GM12878 (cell line): Measurements from ENCODE around the gene FAM174A. TPM values are rescaled to one million over a fixed set of nuclear protein-coding genes. Genes with fewer than 3 reads are reported as not detected.

Experiments used
- ATAC-seq: fragments of 200-7000 bp; cut with Tn5 transposase; 3 replicates; pipeline ENCODE4 v1.9.1; 2020; ENCODE audit warnings: mild to moderate bottlenecking, moderate library complexity
- BruUV-seq: library from RNA; stranded (reverse); fragments of 400-500 nt; replicated peaks from 2 replicates; lab custom pipeline; 2021; lab: Mats Ljungman, UMichigan
- CTCF ChIA-PET: fragments of 300-600 bp; sonication (Branson Sonifier 250); formaldehyde crosslinking; extraction: SDS; loops from one replicate; lab custom pipeline; 2021; ENCODE audit warnings: inconsistent platforms; lab: Yijun Ruan, JAX
- POLR2A ChIA-PET: fragments of 350-600 bp; formaldehyde crosslinking; extraction: SDS; loops from one replicate; lab custom pipeline; 2021; ENCODE audit warnings: inconsistent platforms; lab: Charles Lee
- RAD21 ChIA-PET: fragments of 300-600 bp; sonication (Branson Sonifier 250); formaldehyde crosslinking; loops from one replicate; lab custom pipeline; 2023; ENCODE audit warnings: antibody characterized with exemption; ENCODE audit not compliant: unreplicated experiment; lab: Charles Lee
- SMC1A ChIA-PET: fragments of 300-600 bp; sonication (Branson Sonifier 250); formaldehyde crosslinking; loops from one replicate; lab custom pipeline; 2023; ENCODE audit not compliant: unreplicated experiment, uncharacterized antibody; lab: Charles Lee
- DNase-seq: peaks from one replicate; pipeline ENCODE4 v3.0.0-alpha.2; 2011; ENCODE audit warnings: low read depth, low spot score
- FAIRE-seq: peaks from 3 replicates; lab custom pipeline; 2011; peaks lifted over from hg19 to GRCh38; lab: Jason Lieb, UNC
- H2AFZ ChIP-seq: 2 replicates; pipeline ENCODE4 v1.6.0; 2011; ENCODE audit warnings: low read depth, low read length, control low read depth; ENCODE audit not compliant: control insufficient read depth
- H3K27ac ChIP-seq: 2 replicates; pipeline ENCODE4 v1.5.1; 2011; ENCODE audit warnings: control low read depth; ENCODE audit not compliant: control insufficient read depth, insufficient read depth
- H3K27me3 ChIP-seq, 2 experiments: replicated peaks in 1 of 2; 2 replicates each; pipeline versions ENCODE4 v1.6.0 to v1.6.1; 2011; ENCODE audit warnings: low read length in 1 of 2; ENCODE audit not compliant: control insufficient read depth in 2 of 2, insufficient read depth in 2 of 2
- H3K36me3 ChIP-seq, 2 experiments: 2 replicates each; pipeline ENCODE4 v1.5.1; 2011; ENCODE audit warnings: low read length in 1 of 2; ENCODE audit not compliant: control insufficient read depth in 2 of 2, insufficient read depth in 2 of 2
- H3K4me1 ChIP-seq: 2 replicates; pipeline ENCODE4 v1.6.1; 2011; ENCODE audit warnings: mild to moderate bottlenecking, low read length, moderate library complexity, mixed read lengths; ENCODE audit not compliant: control insufficient read depth, insufficient read depth
- H3K4me2 ChIP-seq: 2 replicates; pipeline ENCODE4 v1.6.0; 2011; ENCODE audit warnings: control low read depth; ENCODE audit not compliant: control insufficient read depth, insufficient read depth
- H3K4me3 ChIP-seq: fragments of 200-600 bp; sonication (generic); 2 replicates; pipeline ENCODE4 v1.5.1; 2016
- H3K79me2 ChIP-seq: 2 replicates; pipeline ENCODE4 v1.6.0; 2011; ENCODE audit warnings: low read length; ENCODE audit not compliant: control insufficient read depth, insufficient read depth
- H3K9ac ChIP-seq: 2 replicates; pipeline ENCODE4 v1.8.0; 2011; ENCODE audit warnings: low read length, control low read depth, mixed read lengths; ENCODE audit not compliant: control insufficient read depth, insufficient read depth
- H3K9me3 ChIP-seq: replicated peaks from 3 replicates; pipeline ENCODE4 v1.5.1; 2011; ENCODE audit warnings: mild to moderate bottlenecking, low read length; ENCODE audit not compliant: control insufficient read depth, insufficient read depth
- H4K20me1 ChIP-seq: 2 replicates; pipeline ENCODE4 v1.6.0; 2011; ENCODE audit not compliant: control insufficient read depth, insufficient read depth
- BHLHE40 ChIP-seq, 2 experiments: fragments of 450-650 bp in 1 of 2; IDR thresholded peaks; 2 replicates each; pipeline ENCODE4 v1.6.1; 2011 to 2017; ENCODE audit warnings: low read depth in 2 of 2, borderline replicate concordance in 1 of 2, improper control_type of control experiment in 1 of 2, low read length in 1 of 2, mild to moderate bottlenecking in 1 of 2
- CBFB ChIP-seq: IDR thresholded peaks from 2 replicates; pipeline ENCODE4 v1.6.1; 2016; ENCODE audit warnings: antibody characterized with exemption, low read depth
- CBX3 ChIP-seq: fragments of 200-600 bp; sonication (generic); IDR thresholded peaks from 2 replicates; pipeline ENCODE4 v1.6.1; 2016; ENCODE audit warnings: low read depth, borderline replicate concordance
- CUX1 ChIP-seq: IDR thresholded peaks from 2 replicates; pipeline ENCODE4 v1.6.1; 2012; ENCODE audit warnings: improper control_type of control experiment, low read depth, low read length; ENCODE audit not compliant: insufficient replicate concordance
- EP300 ChIP-seq, 2 experiments: fragments of 150-350 bp in 1 of 2; IDR thresholded peaks; 2 replicates each; pipeline ENCODE4 v1.6.1; 2011 to 2012; ENCODE audit warnings: low read depth in 2 of 2, low read length in 2 of 2, borderline replicate concordance in 1 of 2, improper control_type of control experiment in 1 of 2, inconsistent platforms in 1 of 2; ENCODE audit not compliant: control insufficient read depth in 1 of 2
- HDAC2 ChIP-seq: fragments of 200-600 bp; sonication (generic); IDR thresholded peaks from 2 replicates; pipeline ENCODE4 v1.6.1; 2017
- IKZF2 ChIP-seq, 2 experiments: fragments of 450-650 bp; IDR thresholded peaks; 2 replicates each; pipeline ENCODE4 v1.6.1; 2017; ENCODE audit warnings: mild to moderate bottlenecking in 2 of 2, moderate library complexity in 2 of 2
- JUNB ChIP-seq: IDR thresholded peaks from 2 replicates; pipeline ENCODE4 v1.6.1; 2016; ENCODE audit warnings: antibody characterized with exemption, mild to moderate bottlenecking
- KDM1A ChIP-seq: fragments of 200-600 bp; sonication (generic); IDR thresholded peaks from 2 replicates; pipeline ENCODE4 v1.6.1; 2016; ENCODE audit warnings: borderline replicate concordance
- MTA2 ChIP-seq: fragments of 450-650 bp; IDR thresholded peaks from 2 replicates; pipeline ENCODE4 v1.6.1; 2016; ENCODE audit warnings: low read depth, mild to moderate bottlenecking, moderate library complexity
- PAX5 ChIP-seq: IDR thresholded peaks from 2 replicates; pipeline ENCODE4 v1.6.1; 2011; ENCODE audit warnings: low read depth, low read length, borderline replicate concordance
- PRDM15 ChIP-seq: fragments of 450-650 bp; formaldehyde crosslinking; IDR thresholded peaks from 2 replicates; pipeline ENCODE4 v1.4.0; 2020; ENCODE audit warnings: mild to moderate bottlenecking, moderate library complexity
- RCOR1 ChIP-seq: conservative IDR thresholded peaks from 2 replicates; pipeline ENCODE4 v1.6.1; 2012; ENCODE audit warnings: low read depth, low read length, improper control_type of control experiment
- TCF12 ChIP-seq: IDR thresholded peaks from 2 replicates; pipeline ENCODE4 v1.6.1; 2011; ENCODE audit warnings: low read depth, mild to moderate bottlenecking, low read length
- USF2 ChIP-seq: IDR thresholded peaks from 2 replicates; pipeline ENCODE4 v1.6.1; 2011; ENCODE audit warnings: low read depth, low read length, improper control_type of control experiment, borderline replicate concordance
- ZNF24 ChIP-seq: fragments of 450-650 bp; IDR thresholded peaks from 2 replicates; pipeline ENCODE4 v1.6.1; 2017; ENCODE audit warnings: antibody characterized with exemption, mild to moderate bottlenecking
- WGBS: methylation state at CpG from one replicate; pipeline ENCODE4 v1.1.6; 2016; ENCODE audit warnings: low lambda C conversion rate; ENCODE audit not compliant: insufficient replicate concordance, insufficient coverage; ENCODE audit errors: missing lambda C conversion rate; 5-methylcytosine and 5-hydroxymethylcytosine counted together
- in situ Hi-C: fragments of 300-500 bp; cut with MboI; formaldehyde crosslinking; loops from 9 replicates; pipeline ENCODE4 v1.14.3; 2018; ENCODE audit warnings: mixed read lengths
- intact Hi-C: fragments of 100-400 bp; cut with micrococcal nuclease; formaldehyde crosslinking; loops from one replicate; pipeline ENCODE4 v1.14.2; 2022; ENCODE audit not compliant: unreplicated experiment
- polyA plus RNA-seq, 11 experiments: library from polyadenylated mRNA; depleted of rRNA in 4 of 11; unstranded in 6 of 11; stranded (reverse) in 5 of 11; fragments of >200 nt; fragmentation: Nextera tagmentation in 4 of 11; fragmentation: Illumina TruSeq in 1 of 11; extraction: Ambion mirVana in 4 of 11; extraction: Trizol in 1 of 11; gene quantifications; 1 replicate in 1 of 11; 2 replicates in 10 of 11; pipeline versions ENCODE4 v1.2.1 to v1.2.3, GENCODE V29; 2011 to 2016; ENCODE audit warnings: inconsistent platforms in 2 of 11, missing spikeins in 2 of 11, low read depth in 1 of 11
- total RNA-seq, 4 experiments: library from RNA; depleted of rRNA in 3 of 4; stranded (reverse); fragments of >200 nt in 3 of 4; fragmentation: Illumina TruSeq in 1 of 4; extraction: Trizol in 1 of 4; gene quantifications; 2 replicates each; pipeline versions ENCODE4 v1.2.1 to v1.2.3, GENCODE V29; 2013 to 2021

Gene FAM174A
- total and polyA plus RNA-seq, 10 of the 15 experiments (the other 5 are each of a cell fraction or from before 2014, with no cell fraction given), result 1.4 to 12.1 (median 6.0) TPM

GRCh38 chr5:100595812-100596173 is 60.6 kb downstream of the FAM174A start:
- DNase-seq (no peak), FAIRE-seq (no peak), ATAC-seq (no peak)
- H2AFZ ChIP-seq, result no peak overlapping the region
- in situ Hi-C loops, result no loop called here
- no peaks in the 10 kb centered on the region for H3K79me2 ChIP-seq
- no peaks in the 10 kb centered on the region for H3K27me3 ChIP-seq
- ChIA-PET CTCF (interaction anchor here (0.5 to 0.9 kb wide), 2 partner anchors 15 to 697 kb away, joined by 3 to 4 read pairs; no protein-coding TSS in a partner anchor), POLR2A (interaction anchor here (0.9 kb wide), 1 partner anchor 13 kb away, joined by 3 read pairs; no protein-coding TSS in a partner anchor), RAD21 (no interaction called here), SMC1A (interaction anchor here (0.7 to 1.7 kb wide), 3 partner anchors 10 to 306 kb away, joined by 3 to 7 read pairs (median 3); no protein-coding TSS in a partner anchor)
- intact Hi-C loops, result no loop called here
- no peaks in the 10 kb centered on the region; the same call in 2 of the 3 replicates for H3K9me3 ChIP-seq
- H3K36me3 ChIP-seq, result no peaks in the 10 kb centered on the region
- H3K9ac ChIP-seq, result no peak overlapping the region
- H3K4me1 ChIP-seq, result no peaks in the 10 kb centered on the region
- no peak overlapping the region for H3K4me2 ChIP-seq
- no peak overlapping the region for H3K27ac ChIP-seq
- H4K20me1 ChIP-seq, result no peaks in the 10 kb centered on the region
- no TSS peak for BruUV-seq
- H3K4me3 ChIP-seq, result no peak overlapping the region
- WGBS, result 59% methylated on average over 3 of the region's 3 CpGs
- TF ChIP-seq KDM1A, result no peak
- no peak for TF ChIP-seq MTA2
- TF ChIP-seq CBX3, result no peak
- TF ChIP-seq TCF12, result no peak
- TF ChIP-seq BHLHE40 (IDR thresholded peaks at IDR 0.05; ENCODE audit: borderline replicate concordance in 1 of 2, low read depth in 2 of 2, low read length in 1 of 2), result no peak
- no peak for TF ChIP-seq JUNB
- no peak for TF ChIP-seq PAX5
- TF ChIP-seq EP300 (IDR thresholded peaks at IDR 0.05; ENCODE audit: borderline replicate concordance in 1 of 2, control insufficient read depth in 1 of 2, low read depth in 2 of 2, low read length in 2 of 2), result no peak
- TF ChIP-seq USF2, result no peak
- TF ChIP-seq CUX1, result no peak
- no peak for TF ChIP-seq ZNF24
- no peak for TF ChIP-seq IKZF2 (IDR thresholded peaks at IDR 0.05)
- TF ChIP-seq CBFB, result no peak
- no peak for TF ChIP-seq RCOR1
- TF ChIP-seq HDAC2, result no peak
- TF ChIP-seq PRDM15, result no peak
